Karpas-422 (cell line): ENCODE results near the gene RAB1B. TPM values are rescaled to one million over a fixed set of nuclear protein-coding genes. Genes with fewer than 3 reads are reported as not detected.
"Not testable (repeated sequence)": the region's sequence is repeated elsewhere in the genome, so short reads cannot be mapped to it uniquely, and the experiment has no call there.

Experiments used
- DNase-seq: peaks from one replicate; pipeline ENCODE4 v3.0.0-alpha.2; 2015
- H2AFZ ChIP-seq: fragments of 200-600 bp; sonication (generic); 2 replicates; pipeline ENCODE4 v1.6.1; 2014; ENCODE audit warnings: antibody characterized with exemption, low read length, mixed read lengths
- H3K27ac ChIP-seq: fragments of 200-600 bp; sonication (generic); 2 replicates; pipeline ENCODE4 v1.5.1; 2014; ENCODE audit warnings: mild to moderate bottlenecking, low read length, moderate library complexity
- H3K27me3 ChIP-seq: fragments of 200-600 bp; sonication (generic); 2 replicates; pipeline ENCODE4 v1.6.1; 2014; ENCODE audit warnings: low read length, mixed read lengths
- H3K36me3 ChIP-seq: fragments of 200-600 bp; sonication (generic); 2 replicates; pipeline ENCODE4 v1.6.1; 2014; ENCODE audit warnings: low read length, mixed read lengths; ENCODE audit not compliant: insufficient read depth
- H3K4me1 ChIP-seq: fragments of 200-600 bp; sonication (generic); 2 replicates; pipeline ENCODE4 v1.6.1; 2014; ENCODE audit warnings: mild to moderate bottlenecking, low read length, mixed read lengths
- H3K4me2 ChIP-seq: fragments of 200-600 bp; sonication (generic); 2 replicates; pipeline ENCODE4 v1.6.1; 2014; ENCODE audit warnings: low read length, low read depth, mild to moderate bottlenecking; ENCODE audit not compliant: poor library complexity, severe bottlenecking
- H3K4me3 ChIP-seq: fragments of 200-600 bp; sonication (generic); 2 replicates; pipeline ENCODE4 v1.5.1; 2014; ENCODE audit warnings: mild to moderate bottlenecking, antibody characterized with exemption, low read length, mixed read lengths
- H3K79me2 ChIP-seq: fragments of 200-600 bp; sonication (generic); 2 replicates; pipeline ENCODE4 v1.6.1; 2014; ENCODE audit warnings: mild to moderate bottlenecking, low read length, mixed read lengths
- H3K9ac ChIP-seq: fragments of 200-600 bp; sonication (generic); 2 replicates; pipeline ENCODE4 v1.6.0; 2014; ENCODE audit warnings: low read length
- H3K9me2 ChIP-seq: fragments of 200-600 bp; sonication (generic), shearing (Covaris generic); replicated peaks from 2 replicates; pipeline ENCODE4 v1.6.0; 2014; ENCODE audit warnings: mild to moderate bottlenecking, low read length, moderate library complexity; ENCODE audit not compliant: insufficient read depth
- H3K9me3 ChIP-seq: fragments of 300-700, 200-600 bp; sonication (generic); 2 replicates; pipeline ENCODE4 v1.6.1; 2014; ENCODE audit warnings: low read length, mixed read lengths
- H4K20me1 ChIP-seq: fragments of 200-600 bp; sonication (generic); 2 replicates; pipeline ENCODE4 v1.6.1; 2014; ENCODE audit warnings: mild to moderate bottlenecking, antibody characterized with exemption, low read length, low read depth; ENCODE audit not compliant: insufficient read depth
- total RNA-seq: library from RNA; depleted of rRNA; stranded (reverse); fragments of >200 nt; shearing (Covaris generic); gene quantifications from 2 replicates; pipeline ENCODE4 v1.2.3, GENCODE V29; 2014; ENCODE audit warnings: low replicate concordance

Gene RAB1B
- total RNA-seq, 1 experiment from 2014 or later: 56.2 TPM

DNA sequence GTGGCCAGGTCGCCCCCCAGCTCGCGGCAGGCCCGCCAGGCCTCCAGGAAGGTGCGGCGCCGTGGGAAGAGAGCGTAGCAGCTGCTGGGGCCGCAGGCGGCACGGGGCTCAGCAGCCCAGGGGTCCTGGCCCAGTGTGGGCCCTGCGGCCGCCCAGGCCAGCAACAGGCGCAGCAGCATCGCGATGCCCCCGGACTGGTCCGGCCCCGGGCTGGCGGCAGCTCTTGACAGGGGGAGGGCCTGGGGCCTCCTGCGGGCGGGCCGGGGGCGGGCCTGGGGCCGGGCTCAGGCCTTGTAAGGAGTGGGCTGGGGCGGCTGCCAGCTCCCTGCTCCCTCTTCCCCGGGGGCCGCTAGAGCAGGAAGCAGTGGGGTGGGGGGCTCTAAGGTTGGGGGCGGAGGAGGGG, 48.4 kb downstream of the RAB1B start, which contains the start of gene CD248:
Gene CD248 (minus strand): TSS at position 196 of the 403 bp plus-strand sequence. CDS start 17 bp downstream, at position 179.
- peak within 1 kb of the TSS; percentile 73 for H3K9ac ChIP-seq
- H3K9me3 ChIP-seq: no peaks in the 10 kb centered on the region
- peak within 1 kb of the TSS; percentile 92 for H3K27ac ChIP-seq
- peak within 1 kb of the TSS; percentile 54 for H3K4me3 ChIP-seq
- H2AFZ ChIP-seq: peak within 1 kb of the TSS; percentile 54; the same call in 1 of the 2 replicates
- no peaks in the 10 kb centered on the region for H3K79me2 ChIP-seq
- no peak for DNase-seq
- no peaks in the 10 kb centered on the region for H3K9me2 ChIP-seq
- H3K4me1 ChIP-seq: peaks cover 42% of the 10 kb centered on the region
- no peaks in the 10 kb centered on the region for H3K27me3 ChIP-seq
- H3K4me2 ChIP-seq: peak within 1 kb of the TSS; percentile 70
- H3K36me3 ChIP-seq: no peaks in the 10 kb centered on the region
- no peaks in the 10 kb centered on the region for H4K20me1 ChIP-seq

DNA sequence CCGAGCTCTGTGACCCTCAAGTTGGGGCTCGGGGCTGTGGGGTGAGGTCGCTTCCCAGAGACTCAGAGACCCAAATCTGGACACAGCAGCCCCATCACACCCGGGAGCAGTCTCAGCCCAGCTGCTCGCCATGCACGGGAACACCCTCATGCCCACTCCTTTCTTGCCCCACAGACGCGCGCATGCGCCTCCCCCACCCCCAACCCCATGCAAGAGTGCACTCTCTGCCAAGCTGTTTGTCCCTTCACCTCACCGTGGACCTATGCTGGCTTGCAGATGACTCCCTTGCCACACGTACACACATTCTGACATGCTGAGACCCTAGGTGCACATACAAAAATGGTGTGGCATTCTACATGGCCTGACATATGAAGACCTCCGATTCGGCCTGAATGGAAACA, 48.9 kb downstream of the RAB1B start:
- Histone ChIP-seq H3K4me3 (peak overlapping the region; percentile 54), H3K36me3 (no peaks in the 10 kb centered on the region), H3K27ac (peak overlapping the region; percentile 92), H3K4me1 (peaks cover 38% of the 10 kb centered on the region), H3K9me2 (no peaks in the 10 kb centered on the region), H3K4me2 (peak overlapping the region; percentile 70), H2AFZ (peak overlapping the region; percentile 54; the same call in 1 of the 2 replicates), H3K27me3 (no peaks in the 10 kb centered on the region), H3K9ac (peak overlapping the region; percentile 73), H4K20me1 (no peaks in the 10 kb centered on the region), H3K79me2 (no peaks in the 10 kb centered on the region), H3K9me3 (no peaks in the 10 kb centered on the region)
- peak; percentile 75 for DNase-seq

DNA sequence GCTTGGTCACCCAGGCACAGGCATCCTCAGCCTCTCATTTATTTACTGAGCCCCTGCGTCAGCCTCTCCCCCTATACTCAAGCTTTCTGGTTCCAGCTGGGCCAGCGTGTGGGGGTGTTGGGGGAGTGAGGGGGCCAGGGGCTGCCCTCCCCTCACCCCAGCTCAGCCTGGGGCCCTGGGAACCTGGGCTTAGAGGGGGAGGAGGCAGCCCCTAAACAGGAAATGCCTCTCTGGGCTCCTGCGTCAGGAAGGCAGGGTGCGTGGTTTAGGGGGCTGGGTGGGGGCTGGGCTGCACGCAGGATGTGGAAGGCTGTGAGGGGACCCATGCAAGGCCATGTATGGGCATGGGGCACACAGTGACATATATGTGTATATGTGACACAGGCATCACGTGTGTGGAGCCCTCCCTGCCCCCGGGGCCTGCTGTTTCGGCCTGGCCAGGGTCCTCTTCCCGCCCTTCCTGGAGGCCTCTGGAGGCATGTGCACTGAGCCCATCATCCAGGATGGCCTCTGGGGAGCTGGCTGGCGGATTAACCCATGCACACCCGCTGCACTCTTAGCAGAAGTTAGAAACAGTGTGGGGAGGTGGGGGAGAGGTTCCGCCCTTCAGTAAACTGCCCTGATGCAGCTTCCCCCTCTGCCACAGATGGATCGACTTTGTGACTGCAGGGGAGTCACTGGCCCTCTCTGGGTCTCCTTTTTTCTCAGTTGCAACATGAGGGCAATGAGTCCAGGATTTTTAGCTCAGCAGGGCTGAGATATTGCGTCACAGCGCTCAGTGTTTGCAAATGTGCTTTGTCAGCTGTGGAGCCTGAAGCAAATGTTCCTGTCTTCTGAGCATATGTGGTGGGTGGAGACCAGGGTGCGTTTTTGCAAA, 49.5 kb downstream of the RAB1B start:
- Histone ChIP-seq H3K9me3 (no peaks in the 10 kb centered on the region), H3K9me2 (no peaks in the 10 kb centered on the region), H3K79me2 (no peaks in the 10 kb centered on the region), H2AFZ (peak overlapping the region; percentile 54; the same call in 1 of the 2 replicates), H4K20me1 (no peaks in the 10 kb centered on the region), H3K4me3 (peak overlapping the region; percentile 54), H3K4me1 (peaks cover 35% of the 10 kb centered on the region), H3K4me2 (peak overlapping the region; percentile 70), H3K36me3 (no peaks in the 10 kb centered on the region), H3K27ac (peak overlapping the region; percentile 92), H3K27me3 (no peaks in the 10 kb centered on the region), H3K9ac (peak overlapping the region; percentile 73)
- DNase-seq: peak; percentile 93

DNA sequence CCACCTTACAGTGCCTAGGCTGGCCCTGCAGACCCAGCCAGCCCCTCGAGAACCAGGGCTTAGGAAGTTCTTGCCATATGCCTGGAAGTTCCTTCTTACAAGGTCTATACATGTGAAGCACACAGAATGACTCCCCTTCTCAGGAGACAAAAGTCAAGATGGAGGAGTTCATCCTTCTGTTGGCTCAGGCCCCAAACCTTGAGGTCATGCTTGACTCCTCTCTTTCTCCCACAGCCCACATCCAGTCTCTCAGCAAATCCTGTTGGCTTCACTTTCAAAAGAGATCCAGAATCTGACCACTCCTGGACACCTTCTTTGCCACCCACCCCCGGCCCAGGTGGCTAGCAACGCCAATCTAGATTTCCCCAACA, 50.1 kb downstream of the RAB1B start:
- Histone ChIP-seq H3K27me3 (no peaks in the 10 kb centered on the region), H3K9ac (peak overlapping the region; percentile 73), H3K9me3 (no peaks in the 10 kb centered on the region), H3K4me2 (peak overlapping the region; percentile 70), H3K36me3 (no peaks in the 10 kb centered on the region), H3K4me1 (peaks cover 29% of the 10 kb centered on the region), H3K27ac (peak overlapping the region; percentile 92), H2AFZ (peak overlapping the region; percentile 54; the same call in 1 of the 2 replicates), H3K9me2 (no peaks in the 10 kb centered on the region), H3K79me2 (no peaks in the 10 kb centered on the region), H3K4me3 (peak overlapping the region; percentile 54), H4K20me1 (no peaks in the 10 kb centered on the region)
- no peak for DNase-seq

DNA sequence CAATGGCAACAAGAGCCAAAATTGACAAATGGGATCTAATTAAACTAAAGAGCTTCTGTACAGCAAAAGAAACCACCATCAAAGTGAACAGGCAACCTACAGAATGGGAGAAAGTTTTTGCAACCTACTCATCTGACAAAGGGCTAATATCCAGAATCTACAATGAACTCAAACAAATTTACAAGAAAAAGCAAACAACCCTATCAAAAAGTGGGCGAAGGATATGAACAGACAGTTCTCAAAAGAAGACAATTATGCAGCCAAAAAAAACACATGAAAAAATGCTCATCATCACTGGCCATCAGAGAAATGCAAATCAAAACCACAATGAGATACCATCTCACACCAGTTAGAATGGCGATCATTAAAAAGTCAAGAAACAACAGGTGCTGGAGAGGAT, 51.9 kb downstream of the RAB1B start:
- not testable (repeated sequence) for H4K20me1 ChIP-seq, H3K27me3 ChIP-seq, H3K27ac ChIP-seq, H3K9ac ChIP-seq, H3K9me2 ChIP-seq, H3K79me2 ChIP-seq, H3K4me3 ChIP-seq, H3K36me3 ChIP-seq, H3K4me2 ChIP-seq, DNase-seq, H2AFZ ChIP-seq, H3K9me3 ChIP-seq
- peaks cover 26% of the 10 kb centered on the region for H3K4me1 ChIP-seq

DNA sequence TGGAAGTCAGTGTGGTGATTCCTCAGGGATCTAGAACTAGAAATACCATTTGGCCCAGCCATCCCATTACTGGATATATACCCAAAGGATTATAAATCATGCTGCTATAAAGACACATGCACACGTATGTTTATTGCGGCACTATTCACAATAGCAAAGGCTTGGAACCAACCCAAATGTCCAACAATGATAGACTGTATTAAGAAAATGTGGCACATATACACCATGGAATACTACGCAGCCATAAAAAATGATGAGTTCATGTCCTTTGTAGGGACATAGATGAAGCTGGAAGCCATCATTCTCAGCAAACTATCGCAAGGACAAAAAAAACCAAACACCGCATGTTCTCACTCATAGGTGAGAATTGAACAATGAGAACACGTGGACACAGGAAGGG, 52.3 kb downstream of the RAB1B start:
- H3K36me3 ChIP-seq, H3K27ac ChIP-seq, H3K9ac ChIP-seq, H3K9me3 ChIP-seq, DNase-seq, H4K20me1 ChIP-seq, H3K4me3 ChIP-seq, H3K9me2 ChIP-seq, H2AFZ ChIP-seq, H3K4me2 ChIP-seq, H3K79me2 ChIP-seq, H3K27me3 ChIP-seq: not testable (repeated sequence)
- peaks cover 26% of the 10 kb centered on the region for H3K4me1 ChIP-seq

DNA sequence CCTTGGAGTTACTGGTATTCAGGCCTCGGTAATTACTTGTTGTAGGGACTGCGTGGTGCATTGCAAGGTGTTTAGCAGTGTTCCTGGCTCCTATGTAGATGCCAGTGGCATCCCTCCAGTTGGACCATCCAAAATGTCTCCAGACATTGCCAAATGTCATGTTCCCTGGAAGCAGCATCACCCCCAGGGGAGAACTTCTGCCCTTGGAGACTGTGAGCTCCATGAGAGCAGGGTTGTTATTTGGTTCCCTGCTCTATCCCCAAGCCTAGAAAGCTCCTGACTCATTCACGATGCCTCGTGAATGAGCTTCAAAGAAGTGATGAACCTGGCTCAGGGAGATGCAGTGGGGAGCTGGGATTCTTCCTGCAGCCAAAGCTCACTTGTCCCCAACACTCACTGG, 53.2 kb downstream of the RAB1B start:
- no peak overlapping the region for H3K4me2 ChIP-seq
- peaks cover 29% of the 10 kb centered on the region for H3K4me1 ChIP-seq
- H3K27ac ChIP-seq: no peak overlapping the region
- no peaks in the 10 kb centered on the region for H3K79me2 ChIP-seq
- H3K9me2 ChIP-seq: no peaks in the 10 kb centered on the region
- H2AFZ ChIP-seq: no peak overlapping the region
- no peak overlapping the region for H3K4me3 ChIP-seq
- no peaks in the 10 kb centered on the region for H3K36me3 ChIP-seq
- no peak overlapping the region for H3K9ac ChIP-seq
- H4K20me1 ChIP-seq: no peaks in the 10 kb centered on the region
- H3K9me3 ChIP-seq: no peaks in the 10 kb centered on the region
- no peaks in the 10 kb centered on the region for H3K27me3 ChIP-seq
- no peak for DNase-seq

DNA sequence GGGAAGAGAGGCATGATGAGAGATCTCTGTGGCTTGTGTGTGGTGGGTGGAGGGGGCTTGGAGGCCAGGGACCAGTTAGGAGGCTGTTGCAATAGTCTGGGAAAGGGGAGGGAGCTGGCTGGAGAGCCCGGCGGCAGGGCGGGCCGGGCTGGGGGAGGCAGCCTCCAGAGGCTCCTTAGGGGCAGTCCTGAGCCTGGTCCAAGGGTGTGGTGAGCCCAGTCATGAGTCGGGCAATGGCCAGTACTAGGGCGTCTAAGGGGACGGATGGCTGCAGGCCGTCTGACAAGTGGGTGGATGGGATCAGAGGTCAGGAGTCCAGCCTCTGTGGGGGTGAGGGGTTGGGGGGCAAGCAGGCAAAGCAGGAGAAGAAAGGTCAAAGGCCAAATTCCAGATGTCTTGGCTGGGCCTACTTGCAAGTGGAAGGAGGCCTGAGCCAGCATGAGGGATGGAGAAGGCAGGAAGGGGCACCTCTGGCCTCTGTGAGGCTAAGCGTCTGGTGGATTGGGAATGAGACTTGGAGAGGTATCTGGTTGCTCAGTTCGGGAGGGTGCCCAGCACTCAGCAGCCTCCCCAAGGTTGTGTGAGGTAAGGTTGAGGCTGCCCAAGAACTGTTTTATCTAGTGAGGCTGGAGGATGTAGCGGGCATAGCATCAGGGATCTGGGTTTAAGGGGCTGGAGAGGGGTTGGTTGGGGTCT, 54.4 kb downstream of the RAB1B start:
- Histone ChIP-seq H2AFZ (no peak overlapping the region), H3K9me3 (no peaks in the 10 kb centered on the region), H3K4me1 (peaks cover 20% of the 10 kb centered on the region), H3K79me2 (no peaks in the 10 kb centered on the region), H3K9ac (no peak overlapping the region), H3K4me2 (no peak overlapping the region), H3K9me2 (no peaks in the 10 kb centered on the region), H3K27ac (no peak overlapping the region), H3K36me3 (no peaks in the 10 kb centered on the region), H3K4me3 (no peak overlapping the region), H4K20me1 (no peaks in the 10 kb centered on the region), H3K27me3 (no peaks in the 10 kb centered on the region)
- no peak for DNase-seq
